OCI-LY3 (cell line): Measurements from ENCODE around the gene PEMT.

Source experiments
- H2AFZ ChIP-seq: fragments of 200-600, 300-600 bp; shearing (Covaris generic); 2 replicates; pipeline ENCODE4 v1.6.0; 2014; ENCODE audit warnings: antibody characterized with exemption, low read depth, low read length
- H3K27ac ChIP-seq: fragments of 200-600, 300-600 bp; sonication (generic); 2 replicates; pipeline ENCODE4 v1.5.1; 2014; ENCODE audit warnings: mild to moderate bottlenecking, low read length, moderate library complexity, mixed read lengths
- H3K27me3 ChIP-seq: fragments of 200-600, 300-600 bp; sonication (generic); 2 replicates; pipeline ENCODE4 v1.6.1; 2014; ENCODE audit warnings: low read depth, low read length, mixed read lengths
- H3K36me3 ChIP-seq: fragments of 200-600, 300-600 bp; sonication (generic); replicated peaks from 2 replicates; pipeline ENCODE3; 2014; ENCODE audit warnings: low read depth, low read length, mixed read lengths
- H3K4me1 ChIP-seq: fragments of 300-600, 200-600 bp; sonication (generic); 2 replicates; pipeline ENCODE4 v1.6.1; 2014; ENCODE audit warnings: low read length, mixed read lengths
- H3K4me2 ChIP-seq: fragments of 200-600, 300-600 bp; sonication (generic); 2 replicates; pipeline ENCODE4 v1.6.1; 2014; ENCODE audit warnings: low read length, mixed read lengths
- H3K4me3 ChIP-seq: fragments of 300-600, 200-600 bp; sonication (generic); 2 replicates; pipeline ENCODE4 v1.5.1; 2014; ENCODE audit warnings: antibody characterized with exemption, mild to moderate bottlenecking, low read length, moderate library complexity
- H3K79me2 ChIP-seq: fragments of 300-600, 200-600 bp; shearing (Covaris generic); 2 replicates; pipeline ENCODE4 v1.6.1; 2014; ENCODE audit warnings: mild to moderate bottlenecking, low read length, mixed read lengths
- H3K9ac ChIP-seq: fragments of 300-600, 200-600 bp; shearing (Covaris generic); 2 replicates; pipeline ENCODE4 v1.6.0; 2014; ENCODE audit warnings: mild to moderate bottlenecking, low read length, moderate library complexity
- H3K9me3 ChIP-seq: fragments of 200-600, 300-600 bp; shearing (Covaris generic); 2 replicates; pipeline ENCODE4 v1.6.1; 2014; ENCODE audit warnings: low read length, mixed read lengths; ENCODE audit not compliant: insufficient read depth
- H4K20me1 ChIP-seq: fragments of 200-600, 300-600 bp; sonication (generic); 2 replicates; pipeline ENCODE4 v1.6.1; 2016; ENCODE audit warnings: low read length, mixed read lengths; ENCODE audit not compliant: insufficient read depth
- CTCF ChIP-seq: fragments of 200-600, 300-600 bp; sonication (generic); IDR thresholded peaks from 2 replicates; pipeline ENCODE4 v1.5.1; 2014; ENCODE audit warnings: antibody characterized with exemption, low read length, low read depth
- EZH2phosphoT487 ChIP-seq: fragments of 200-600 bp; shearing (Covaris generic); IDR thresholded peaks from 2 replicates; pipeline ENCODE4 v1.6.1; 2018; ENCODE audit warnings: antibody characterized with exemption, mixed run types, low read depth

Gene PEMT

GRCh38 chr17:17577373-17577772, 14.1 kb downstream of the PEMT start:
- TF ChIP-seq EZH2phosphoT487 (no peak), CTCF (no peak)
- no peaks in the 10 kb centered on the region for H3K9me3 ChIP-seq
- H2AFZ ChIP-seq: no peak overlapping the region
- no peak overlapping the region for H3K4me2 ChIP-seq
- H3K27ac ChIP-seq: no peak overlapping the region
- H3K79me2 ChIP-seq: no peaks in the 10 kb centered on the region
- no peaks in the 10 kb centered on the region for H3K27me3 ChIP-seq
- H4K20me1 ChIP-seq: no peaks in the 10 kb centered on the region
- no peak overlapping the region for H3K9ac ChIP-seq
- no peak overlapping the region for H3K4me3 ChIP-seq
- no peaks in the 10 kb centered on the region for H3K4me1 ChIP-seq
- no peaks in the 10 kb centered on the region for H3K36me3 ChIP-seq

GRCh38 chr17:17576772-17577234, 14.7 kb downstream of the PEMT start:
- Histone ChIP-seq H2AFZ (no peak overlapping the region), H3K27me3 (no peaks in the 10 kb centered on the region)

GRCh38 chr17:17575360-17576251, 15.9 kb downstream of the PEMT start:
- Histone ChIP-seq H3K27ac (no peak overlapping the region), H3K4me1 (no peaks in the 10 kb centered on the region), H2AFZ (no peak overlapping the region), H3K27me3 (no peaks in the 10 kb centered on the region), H3K79me2 (no peaks in the 10 kb centered on the region), H3K9ac (no peak overlapping the region), H4K20me1 (no peaks in the 10 kb centered on the region), H3K36me3 (no peaks in the 10 kb centered on the region), H3K4me2 (no peak overlapping the region), H3K9me3 (no peaks in the 10 kb centered on the region), H3K4me3 (no peak overlapping the region)
- no peak for TF ChIP-seq CTCF
- TF ChIP-seq EZH2phosphoT487: no peak

More at GRCh38 chr17:17576772-17577234, 14.7 kb downstream of the PEMT start:
- H3K9ac ChIP-seq: no peak overlapping the region
- H3K9me3 ChIP-seq: no peaks in the 10 kb centered on the region
- H3K79me2 ChIP-seq: no peaks in the 10 kb centered on the region
- no peaks in the 10 kb centered on the region for H3K36me3 ChIP-seq
- no peaks in the 10 kb centered on the region for H4K20me1 ChIP-seq
- no peak overlapping the region for H3K4me3 ChIP-seq
- no peaks in the 10 kb centered on the region for H3K4me1 ChIP-seq
- TF ChIP-seq CTCF (no peak), EZH2phosphoT487 (no peak)
- H3K27ac ChIP-seq: no peak overlapping the region
- H3K4me2 ChIP-seq: no peak overlapping the region

- Histone ChIP-seq H3K4me2 (no peak overlapping the region), H3K9ac (no peak overlapping the region), H4K20me1 (no peaks in the 10 kb centered on the region), H3K79me2 (no peaks in the 10 kb centered on the region), H3K4me1 (no peaks in the 10 kb centered on the region), H3K36me3 (no peaks in the 10 kb centered on the region), H3K9me3 (no peaks in the 10 kb centered on the region), H3K27me3 (no peaks in the 10 kb centered on the region), H2AFZ (no peak overlapping the region), H3K4me3 (no peak overlapping the region), H3K27ac (no peak overlapping the region)
- TF ChIP-seq EZH2phosphoT487 (no peak), CTCF (no peak)
Observed at GRCh38 chr17:17573912-17574311, 17.6 kb downstream of the PEMT start.
